ENCODE measurements around the gene TBX1.
A peak's percentile ranks its signal among the peaks of the same experiment; 100 is the strongest.

GRCh38 chr22:19730655-19731360 is 29.8 kb upstream of the TBX1 start:
- TF ChIP-seq CTCF (IDR thresholded peaks at IDR 0.05), result peak; percentile 88 to 98 (median 96)
- no peak for TF ChIP-seq POLR2A (IDR thresholded peaks at IDR 0.05)
- TF ChIP-seq POLR2AphosphoS5 (IDR thresholded peaks at IDR 0.05), result peak; percentile 26

All from prostate gland (tissue), 2 donors.